GM19023 (cell line): ENCODE results near the gene HNRNPUL1.

Experiments
- ATAC-seq: cut with Tn5 transposase; IDR thresholded peaks from one replicate; pipeline ENCODE4 v1.9.1; 2021; ENCODE audit warnings: mild to moderate bottlenecking, moderate library complexity; ENCODE audit not compliant: unreplicated experiment

The HNRNPUL1 gene

GRCh38 chr19:41307090-41307875, 43.1 kb downstream of the HNRNPUL1 start:
- no peak for ATAC-seq

GRCh38 chr19:41307954-41308449, 43.8 kb downstream of the HNRNPUL1 start:
- no peak for ATAC-seq

- ATAC-seq: no peak
Observed at GRCh38 chr19:41308450-41309179, 44.4 kb downstream of the HNRNPUL1 start.

- no peak for ATAC-seq
Observed at GRCh38 chr19:41309180-41310032, 45.2 kb downstream of the HNRNPUL1 start.

- ATAC-seq: peak; percentile 71
Observed at GRCh38 chr19:41310033-41310831, 46.1 kb downstream of the HNRNPUL1 start, which contains the start of gene CCDC97. Gene CCDC97 (plus strand): TSS chr19:41310172. CDS start chr19:41310311, 139 bp downstream.

GRCh38 chr19:41311072-41311471, 46.9 kb downstream of the HNRNPUL1 start:
- ATAC-seq: no peak

GRCh38 chr19:41311613-41312012, 47.4 kb downstream of the HNRNPUL1 start:
- no peak for ATAC-seq

GRCh38 chr19:41316306-41316920, 52.2 kb downstream of the HNRNPUL1 start:
- no peak for ATAC-seq

GRCh38 chr19:41318696-41319499, 54.7 kb downstream of the HNRNPUL1 start:
- no peak for ATAC-seq

GRCh38 chr19:41319500-41320184, 55.5 kb downstream of the HNRNPUL1 start:
- no peak for ATAC-seq

GRCh38 chr19:41320185-41320518, 56.0 kb downstream of the HNRNPUL1 start:
- ATAC-seq: no peak

- ATAC-seq: no peak
Observed at GRCh38 chr19:41320568-41320967, 56.4 kb downstream of the HNRNPUL1 start.

- ATAC-seq: no peak
Observed at GRCh38 chr19:41321204-41321599, 57.0 kb downstream of the HNRNPUL1 start.

GRCh38 chr19:41321600-41322270, 57.6 kb downstream of the HNRNPUL1 start:
- no peak for ATAC-seq

- no peak for ATAC-seq
Observed at GRCh38 chr19:41322451-41322850, 58.3 kb downstream of the HNRNPUL1 start.

- no peak for ATAC-seq
Observed at GRCh38 chr19:41323023-41323422, 58.9 kb downstream of the HNRNPUL1 start.

- no peak for ATAC-seq
Observed at GRCh38 chr19:41323430-41324125, 59.4 kb downstream of the HNRNPUL1 start.
